Astrocyte (in vitro differentiated cells and primary cell): ENCODE measurements around the gene AMER3. TPM values are rescaled to one million over a fixed set of nuclear protein-coding genes. Genes with fewer than 3 reads are reported as not detected.
A peak's percentile ranks its signal among the peaks of the same experiment; 100 is the strongest.

Experiments
- DNase-seq: peaks from one replicate; pipeline ENCODE4 v3.0.0-alpha.2; 2010; ENCODE audit warnings: low read depth
- FAIRE-seq: peaks from 2 replicates; lab custom pipeline; 2011; peaks lifted over from hg19 to GRCh38; lab: Jason Lieb, UNC
- H2AFZ ChIP-seq: 2 replicates; pipeline ENCODE4 v1.6.0; 2012; ENCODE audit warnings: low read depth, low read length, inconsistent platforms
- H3K27ac ChIP-seq: 2 replicates; pipeline ENCODE4 v1.5.1; 2011; ENCODE audit warnings: low read depth, low read length, inconsistent platforms
- H3K27me3 ChIP-seq: 2 replicates; pipeline ENCODE4 v1.6.0; 2011; ENCODE audit warnings: low read length, inconsistent platforms; ENCODE audit not compliant: insufficient read depth
- H3K36me3 ChIP-seq: 2 replicates; pipeline ENCODE4 v1.5.1; 2011; ENCODE audit warnings: low read length, inconsistent platforms; ENCODE audit not compliant: insufficient read depth
- H3K4me1 ChIP-seq: 2 replicates; pipeline ENCODE4 v1.5.1; 2011; ENCODE audit warnings: low read length, inconsistent platforms; ENCODE audit not compliant: insufficient read depth
- H3K4me2 ChIP-seq: 2 replicates; pipeline ENCODE4 v1.6.0; 2012; ENCODE audit warnings: low read length, inconsistent platforms
- H3K4me3 ChIP-seq: 2 replicates; pipeline ENCODE4 v1.5.1; 2011; ENCODE audit warnings: low read depth, mild to moderate bottlenecking, low read length, inconsistent platforms; ENCODE audit not compliant: insufficient read depth
- H3K79me2 ChIP-seq: 2 replicates; pipeline ENCODE4 v1.6.0; 2012; ENCODE audit warnings: mild to moderate bottlenecking, low read length, inconsistent platforms; ENCODE audit not compliant: insufficient read depth
- H3K9ac ChIP-seq: 2 replicates; pipeline ENCODE4 v1.6.0; 2012; ENCODE audit warnings: mild to moderate bottlenecking, low read length, inconsistent platforms
- H3K9me3 ChIP-seq: 2 replicates; pipeline ENCODE4 v1.5.1; 2012; ENCODE audit warnings: low read depth, mild to moderate bottlenecking, low read length, inconsistent platforms; ENCODE audit not compliant: insufficient read depth
- H4K20me1 ChIP-seq: 2 replicates; pipeline ENCODE4 v1.6.0; 2012; ENCODE audit warnings: low read length, inconsistent platforms; ENCODE audit not compliant: insufficient read depth
- H3K27ac Mint-ChIP-seq: one replicate; pipeline ENCODE4 v1.8.0; 2021; ENCODE audit warnings: mild to moderate bottlenecking, mixed read lengths; ENCODE audit not compliant: unreplicated experiment
- H3K27me3 Mint-ChIP-seq: one replicate; pipeline ENCODE4 v1.8.0; 2021; ENCODE audit warnings: low read depth, mixed read lengths; ENCODE audit not compliant: unreplicated experiment
- H3K36me3 Mint-ChIP-seq: one replicate; pipeline ENCODE4 v1.8.0; 2021; ENCODE audit warnings: low read depth, mixed read lengths; ENCODE audit not compliant: unreplicated experiment
- H3K4me1 Mint-ChIP-seq: one replicate; pipeline ENCODE4 v1.8.0; 2021; ENCODE audit warnings: low read depth, mixed read lengths; ENCODE audit not compliant: unreplicated experiment
- H3K4me3 Mint-ChIP-seq: one replicate; pipeline ENCODE4 v1.8.0; 2021; ENCODE audit warnings: mild to moderate bottlenecking, moderate library complexity, mixed read lengths; ENCODE audit not compliant: unreplicated experiment
- H3K9me3 Mint-ChIP-seq: one replicate; pipeline ENCODE4 v1.8.0; 2021; ENCODE audit warnings: mild to moderate bottlenecking, mixed read lengths; ENCODE audit not compliant: unreplicated experiment
- EZH2 ChIP-seq: IDR thresholded peaks from 2 replicates; pipeline ENCODE4 v1.6.1; 2012; ENCODE audit warnings: mild to moderate bottlenecking, low read length, inconsistent platforms; ENCODE audit not compliant: insufficient read depth
- total RNA-seq: library from RNA; stranded (reverse); gene quantifications from 2 replicates; pipeline ENCODE4 v1.2.1, GENCODE V29; 2021
- TF ChIP-seq, protein P1 (sequence below): IDR thresholded peaks from 2 replicates; pipeline ENCODE4 v1.5.1; 2011; ENCODE audit warnings: low read depth, mild to moderate bottlenecking, inconsistent platforms, low read length, moderate library complexity; ENCODE audit not compliant: insufficient read depth

Gene AMER3
- total RNA-seq, 1 donor from 2014 or later = not detected

DNA sequence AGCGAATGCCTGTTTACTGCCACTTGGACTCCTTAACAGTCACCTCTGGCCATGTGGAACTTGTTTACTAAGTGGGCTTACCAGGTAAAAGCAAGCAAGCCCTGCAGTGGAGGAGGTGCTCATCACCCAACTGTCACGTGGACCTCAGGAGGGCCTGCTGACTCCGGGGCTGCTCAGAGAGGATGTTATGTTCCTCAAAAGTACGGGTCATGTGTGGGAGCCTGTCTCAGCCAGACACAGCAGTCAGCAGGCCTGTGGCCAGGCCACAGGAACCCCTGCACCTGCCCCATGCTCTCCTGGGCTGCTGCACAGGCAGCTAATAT lies 36.2 kb downstream of the AMER3 start:
- FAIRE-seq (no peak), DNase-seq (no peak)
- Histone ChIP-seq H4K20me1 (no peaks in the 10 kb centered on the region), H3K27me3 (peaks cover 2% of the 10 kb centered on the region), H3K27ac (no peak overlapping the region), H2AFZ (no peak overlapping the region), H3K9ac (no peak overlapping the region), H3K4me1 (no peaks in the 10 kb centered on the region), H3K4me2 (no peak overlapping the region), H3K9me3 (no peaks in the 10 kb centered on the region), H3K36me3 (no peaks in the 10 kb centered on the region), H3K79me2 (no peaks in the 10 kb centered on the region), H3K4me3 (no peak overlapping the region)
- Mint-ChIP-seq H3K27me3 (peaks cover 10% of the 10 kb centered on the region), H3K4me1 (peaks cover 12% of the 10 kb centered on the region), H3K4me3 (no peak overlapping the region), H3K27ac (no peak overlapping the region), H3K9me3 (no peaks in the 10 kb centered on the region), H3K36me3 (no peaks in the 10 kb centered on the region)
- TF ChIP-seq EZH2 = no peak
- TF ChIP-seq, protein P1, sequence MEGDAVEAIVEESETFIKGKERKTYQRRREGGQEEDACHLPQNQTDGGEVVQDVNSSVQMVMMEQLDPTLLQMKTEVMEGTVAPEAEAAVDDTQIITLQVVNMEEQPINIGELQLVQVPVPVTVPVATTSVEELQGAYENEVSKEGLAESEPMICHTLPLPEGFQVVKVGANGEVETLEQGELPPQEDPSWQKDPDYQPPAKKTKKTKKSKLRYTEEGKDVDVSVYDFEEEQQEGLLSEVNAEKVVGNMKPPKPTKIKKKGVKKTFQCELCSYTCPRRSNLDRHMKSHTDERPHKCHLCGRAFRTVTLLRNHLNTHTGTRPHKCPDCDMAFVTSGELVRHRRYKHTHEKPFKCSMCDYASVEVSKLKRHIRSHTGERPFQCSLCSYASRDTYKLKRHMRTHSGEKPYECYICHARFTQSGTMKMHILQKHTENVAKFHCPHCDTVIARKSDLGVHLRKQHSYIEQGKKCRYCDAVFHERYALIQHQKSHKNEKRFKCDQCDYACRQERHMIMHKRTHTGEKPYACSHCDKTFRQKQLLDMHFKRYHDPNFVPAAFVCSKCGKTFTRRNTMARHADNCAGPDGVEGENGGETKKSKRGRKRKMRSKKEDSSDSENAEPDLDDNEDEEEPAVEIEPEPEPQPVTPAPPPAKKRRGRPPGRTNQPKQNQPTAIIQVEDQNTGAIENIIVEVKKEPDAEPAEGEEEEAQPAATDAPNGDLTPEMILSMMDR = no peak

DNA sequence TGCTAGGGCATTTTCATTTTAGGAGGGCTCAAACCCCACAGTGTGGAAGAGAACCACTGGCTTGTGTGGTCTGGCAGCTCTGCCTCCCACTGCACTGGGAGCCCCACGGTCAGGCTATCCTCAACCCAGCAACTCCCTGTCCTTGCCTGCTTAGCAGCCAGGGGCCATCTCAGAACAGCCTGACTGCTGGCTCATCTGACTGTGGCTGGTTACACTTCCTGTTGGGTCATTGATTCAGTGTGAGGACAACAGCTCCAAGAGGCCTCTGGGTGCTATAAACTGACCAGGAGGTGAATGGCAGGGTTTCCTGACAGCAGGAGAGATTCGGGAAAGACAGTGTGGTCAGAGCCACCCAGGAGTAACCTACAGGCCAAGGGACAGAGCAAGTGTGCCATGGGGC lies 40.1 kb downstream of the AMER3 start:
- Histone ChIP-seq H2AFZ (no peak overlapping the region), H3K9ac (no peak overlapping the region), H3K4me1 (peaks cover 7% of the 10 kb centered on the region), H4K20me1 (no peaks in the 10 kb centered on the region), H3K4me2 (no peak overlapping the region), H3K9me3 (no peaks in the 10 kb centered on the region), H3K79me2 (no peaks in the 10 kb centered on the region), H3K4me3 (no peak overlapping the region), H3K27ac (no peak overlapping the region), H3K36me3 (no peaks in the 10 kb centered on the region), H3K27me3 (peaks cover 2% of the 10 kb centered on the region)
- Mint-ChIP-seq H3K9me3 (no peaks in the 10 kb centered on the region), H3K36me3 (no peaks in the 10 kb centered on the region), H3K4me1 (peaks cover 12% of the 10 kb centered on the region), H3K4me3 (no peak overlapping the region), H3K27ac (no peak overlapping the region), H3K27me3 (peaks cover 18% of the 10 kb centered on the region)
- FAIRE-seq (no peak), DNase-seq (no peak)
- TF ChIP-seq, protein P1 = no peak
- no peak for TF ChIP-seq EZH2

DNA sequence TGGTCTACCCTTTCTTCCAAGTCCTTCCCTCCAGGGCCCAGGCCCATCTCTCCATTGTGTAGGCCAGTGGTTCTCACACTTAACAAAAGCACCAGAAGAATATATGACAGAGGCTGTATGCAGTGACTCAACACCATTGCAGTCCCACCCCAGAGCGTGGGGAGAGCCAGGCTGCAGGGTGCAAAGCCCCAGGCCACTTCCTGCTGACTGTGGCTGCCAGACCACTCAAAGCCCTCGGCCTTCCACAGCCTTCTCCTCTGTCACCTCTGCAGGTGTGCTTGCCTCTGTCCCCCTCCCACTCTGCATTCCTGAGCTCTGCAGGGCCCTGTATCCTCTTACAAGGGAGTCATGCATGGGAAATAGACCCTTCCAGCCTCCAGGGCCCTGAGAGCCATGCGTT lies 41.0 kb downstream of the AMER3 start:
- Histone ChIP-seq H2AFZ (no peak overlapping the region), H3K36me3 (no peaks in the 10 kb centered on the region), H3K9me3 (no peaks in the 10 kb centered on the region), H3K27ac (no peak overlapping the region), H3K4me1 (peaks cover 7% of the 10 kb centered on the region), H3K4me3 (no peak overlapping the region), H3K4me2 (no peak overlapping the region), H3K27me3 (peaks cover 4% of the 10 kb centered on the region), H4K20me1 (no peaks in the 10 kb centered on the region), H3K9ac (no peak overlapping the region), H3K79me2 (no peaks in the 10 kb centered on the region)
- no peak overlapping the region for H3K27ac Mint-ChIP-seq
- peak overlapping the region; percentile 54 for H3K4me3 Mint-ChIP-seq
- H3K4me1 Mint-ChIP-seq = peaks cover 12% of the 10 kb centered on the region
- no peaks in the 10 kb centered on the region for H3K9me3 Mint-ChIP-seq
- TF ChIP-seq, protein P1 = no peak
- TF ChIP-seq EZH2 = no peak
- peaks cover 20% of the 10 kb centered on the region for H3K27me3 Mint-ChIP-seq
- DNase-seq (no peak), FAIRE-seq (no peak)
- H3K36me3 Mint-ChIP-seq = no peaks in the 10 kb centered on the region
